ENCODE data around the gene RER1. TPM values are rescaled to one million over a fixed set of nuclear protein-coding genes. Genes with fewer than 3 reads are reported as not detected.

The RER1 gene
- total RNA-seq, 1 experiment from 2014 or later, result 141 TPM

DNA sequence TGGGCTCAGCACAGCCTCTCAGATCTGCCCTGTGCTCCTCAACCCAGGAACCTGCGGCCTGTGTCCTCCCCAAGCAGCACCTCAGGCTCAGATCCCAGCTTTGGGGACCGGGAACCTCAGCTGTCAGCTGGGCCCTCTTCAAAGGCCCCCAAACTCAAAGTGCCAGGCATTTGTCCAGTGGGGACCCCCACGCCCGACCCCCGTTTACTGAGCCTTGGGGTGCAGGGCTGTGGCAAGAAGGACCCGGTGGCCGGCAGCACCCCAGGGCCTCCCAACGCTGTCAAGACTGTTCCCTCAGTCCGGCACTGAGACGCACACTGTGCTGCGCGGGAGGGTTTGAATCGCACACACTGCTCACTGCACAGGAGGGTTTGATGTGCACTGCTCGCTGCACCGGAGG is 35.2 kb upstream of the RER1 start:
- BruUV-seq (replicated peaks), result no TSS peak
- Mint-ChIP-seq H3K4me3 (ENCODE audit: unreplicated experiment) (no peak overlapping the region), H3K4me1 (ENCODE audit: low read depth, unreplicated experiment) (no peaks in the 10 kb centered on the region), H3K9me3 (ENCODE audit: unreplicated experiment) (no peaks in the 10 kb centered on the region), H3K27ac (ENCODE audit: unreplicated experiment) (no peak overlapping the region), H3K27me3 (ENCODE audit: insufficient read depth, unreplicated experiment) (peaks cover 1% of the 10 kb centered on the region), H3K36me3 (ENCODE audit: insufficient read depth, unreplicated experiment) (no peaks in the 10 kb centered on the region)
- H3K27me3 ChIP-seq (replicated peaks; ENCODE audit: control insufficient read depth, insufficient read depth, low read length), result no peaks in the 10 kb centered on the region
- ChIA-PET CTCF (no interaction called here), POLR2A (no interaction called here)
- no peak overlapping the region for H3K4me3 ChIP-seq (ENCODE audit: low read depth, low read length)
- intact Hi-C loops (cut with micrococcal nuclease; ENCODE audit: unreplicated experiment), result no loop called here
- H3K9me3 ChIP-seq, result no peaks in the 10 kb centered on the region
- no peaks in the 10 kb centered on the region for H3K36me3 ChIP-seq (ENCODE audit: control insufficient read depth, insufficient read depth, low read length)
- TF ChIP-seq, protein P1, sequence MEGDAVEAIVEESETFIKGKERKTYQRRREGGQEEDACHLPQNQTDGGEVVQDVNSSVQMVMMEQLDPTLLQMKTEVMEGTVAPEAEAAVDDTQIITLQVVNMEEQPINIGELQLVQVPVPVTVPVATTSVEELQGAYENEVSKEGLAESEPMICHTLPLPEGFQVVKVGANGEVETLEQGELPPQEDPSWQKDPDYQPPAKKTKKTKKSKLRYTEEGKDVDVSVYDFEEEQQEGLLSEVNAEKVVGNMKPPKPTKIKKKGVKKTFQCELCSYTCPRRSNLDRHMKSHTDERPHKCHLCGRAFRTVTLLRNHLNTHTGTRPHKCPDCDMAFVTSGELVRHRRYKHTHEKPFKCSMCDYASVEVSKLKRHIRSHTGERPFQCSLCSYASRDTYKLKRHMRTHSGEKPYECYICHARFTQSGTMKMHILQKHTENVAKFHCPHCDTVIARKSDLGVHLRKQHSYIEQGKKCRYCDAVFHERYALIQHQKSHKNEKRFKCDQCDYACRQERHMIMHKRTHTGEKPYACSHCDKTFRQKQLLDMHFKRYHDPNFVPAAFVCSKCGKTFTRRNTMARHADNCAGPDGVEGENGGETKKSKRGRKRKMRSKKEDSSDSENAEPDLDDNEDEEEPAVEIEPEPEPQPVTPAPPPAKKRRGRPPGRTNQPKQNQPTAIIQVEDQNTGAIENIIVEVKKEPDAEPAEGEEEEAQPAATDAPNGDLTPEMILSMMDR (IDR thresholded peaks at IDR 0.05; ENCODE audit: insufficient read depth in 1 of 2, low read depth in 1 of 2, low read length in 1 of 2, severe bottlenecking in 1 of 2, unreplicated experiment in 1 of 2), result no peak
- no peaks in the 10 kb centered on the region for H3K4me1 ChIP-seq
- no peak for DNase-seq

DNA sequence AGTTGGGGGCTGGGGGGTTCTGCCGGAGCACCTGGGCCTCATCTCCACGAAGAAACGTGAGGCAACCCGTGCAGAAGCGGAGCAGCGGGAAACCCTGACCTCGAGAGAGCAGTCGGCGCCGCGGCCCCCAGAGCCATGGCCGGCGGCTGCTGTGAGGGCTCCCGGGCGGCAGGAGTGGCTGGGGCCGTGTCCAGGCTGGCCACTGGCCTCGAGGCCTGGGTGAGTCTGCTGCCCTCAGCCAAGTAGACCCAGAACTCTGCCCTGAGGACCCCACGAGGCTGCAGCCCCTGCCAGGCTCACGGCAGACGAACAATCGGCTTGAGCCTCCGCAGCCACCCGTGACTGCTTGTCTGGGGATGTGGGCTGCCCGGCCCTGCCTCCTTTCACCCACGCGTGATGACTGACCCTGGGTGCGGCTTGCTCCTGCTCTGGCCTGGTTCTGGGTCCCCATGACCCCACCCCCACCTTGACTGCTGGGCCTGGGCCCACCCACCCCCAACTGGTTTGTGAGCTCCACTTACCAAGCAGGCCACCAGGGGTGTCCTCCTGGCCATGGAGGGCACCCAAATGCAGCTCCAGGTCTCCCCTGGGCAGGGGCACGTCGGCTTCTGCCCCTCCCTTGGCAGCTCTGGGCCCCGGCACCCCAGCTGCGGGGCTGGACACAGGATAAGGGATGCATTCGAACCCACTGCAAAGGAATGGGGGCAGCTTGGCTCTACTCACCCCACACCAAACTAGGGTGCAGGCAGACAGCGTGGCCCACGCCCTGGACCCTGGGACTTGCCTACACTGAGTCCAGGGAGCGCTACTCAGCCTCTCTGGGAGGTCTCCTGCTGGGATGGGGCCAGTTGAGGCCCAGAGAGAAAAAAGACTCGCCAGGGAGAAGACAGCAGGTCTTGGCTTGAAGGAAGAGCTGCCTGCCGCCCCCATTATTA is 34.5 kb upstream of the RER1 start:
- Mint-ChIP-seq H3K27ac (ENCODE audit: unreplicated experiment) (no peak overlapping the region), H3K27me3 (ENCODE audit: insufficient read depth, unreplicated experiment) (no peaks in the 10 kb centered on the region), H3K4me3 (ENCODE audit: unreplicated experiment) (no peak overlapping the region), H3K36me3 (ENCODE audit: insufficient read depth, unreplicated experiment) (no peaks in the 10 kb centered on the region), H3K9me3 (ENCODE audit: unreplicated experiment) (peaks cover 4% of the 10 kb centered on the region), H3K4me1 (ENCODE audit: low read depth, unreplicated experiment) (no peaks in the 10 kb centered on the region)
- Histone ChIP-seq H3K27me3 (replicated peaks; ENCODE audit: control insufficient read depth, insufficient read depth, low read length) (no peaks in the 10 kb centered on the region), H3K4me1 (no peaks in the 10 kb centered on the region), H3K36me3 (ENCODE audit: control insufficient read depth, insufficient read depth, low read length) (no peaks in the 10 kb centered on the region), H3K9me3 (no peaks in the 10 kb centered on the region), H3K4me3 (ENCODE audit: low read depth, low read length) (no peak overlapping the region)
- no peak for DNase-seq
- intact Hi-C loops (cut with micrococcal nuclease; ENCODE audit: unreplicated experiment), result no loop called here
- POLR2A ChIA-PET, result no interaction called here
- CTCF ChIA-PET, result no interaction called here
- TF ChIP-seq, protein P1 (IDR thresholded peaks at IDR 0.05; ENCODE audit: insufficient read depth in 1 of 2, low read depth in 1 of 2, low read length in 1 of 2, severe bottlenecking in 1 of 2, unreplicated experiment in 1 of 2), result no peak
- no TSS peak for BruUV-seq (replicated peaks)

DNA sequence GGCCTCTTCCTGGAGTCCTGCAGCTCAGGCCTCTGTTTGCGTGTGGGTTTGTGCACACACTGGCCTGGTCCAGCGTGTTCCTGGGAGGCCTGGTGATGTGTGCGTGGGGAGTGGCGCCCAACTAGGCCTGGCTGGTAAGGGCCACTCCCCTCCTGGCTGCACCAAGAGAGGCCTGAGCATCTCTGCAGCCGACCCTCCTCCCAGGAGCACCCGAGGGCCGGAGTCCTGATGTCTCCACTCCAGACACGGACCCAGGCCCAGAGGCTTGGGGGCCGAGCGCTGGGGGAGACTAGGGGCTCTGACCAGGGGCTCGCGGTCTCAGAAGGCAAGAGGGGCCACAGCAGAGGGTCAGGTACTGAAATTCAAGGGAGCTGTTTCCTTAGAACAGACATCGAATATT is 33.6 kb upstream of the RER1 start:
- Mint-ChIP-seq H3K4me1 (ENCODE audit: low read depth, unreplicated experiment) (no peaks in the 10 kb centered on the region), H3K36me3 (ENCODE audit: insufficient read depth, unreplicated experiment) (no peaks in the 10 kb centered on the region), H3K27ac (ENCODE audit: unreplicated experiment) (no peak overlapping the region), H3K9me3 (ENCODE audit: unreplicated experiment) (peaks cover 10% of the 10 kb centered on the region), H3K27me3 (ENCODE audit: insufficient read depth, unreplicated experiment) (no peaks in the 10 kb centered on the region), H3K4me3 (ENCODE audit: unreplicated experiment) (no peak overlapping the region)
- H3K36me3 ChIP-seq (ENCODE audit: control insufficient read depth, insufficient read depth, low read length), result no peaks in the 10 kb centered on the region
- POLR2A ChIA-PET, result no interaction called here
- CTCF ChIA-PET, result no interaction called here
- no peaks in the 10 kb centered on the region for H3K9me3 ChIP-seq
- no peaks in the 10 kb centered on the region for H3K4me1 ChIP-seq
- TF ChIP-seq, protein P1 (IDR thresholded peaks at IDR 0.05; ENCODE audit: insufficient read depth in 1 of 2, low read depth in 1 of 2, low read length in 1 of 2, severe bottlenecking in 1 of 2, unreplicated experiment in 1 of 2), result no peak
- intact Hi-C loops (cut with micrococcal nuclease; ENCODE audit: unreplicated experiment), result no loop called here
- no peak overlapping the region for H3K4me3 ChIP-seq (ENCODE audit: low read depth, low read length)
- BruUV-seq (replicated peaks), result no TSS peak
- H3K27me3 ChIP-seq (replicated peaks; ENCODE audit: control insufficient read depth, insufficient read depth, low read length), result no peaks in the 10 kb centered on the region
- DNase-seq, result no peak

Measured in Caco-2 (cell line).